Fibroblast of skin of right biceps (primary cell): Measurements from ENCODE around the gene POLR1B.
"Not testable (repeated sequence)": the region's sequence is repeated elsewhere in the genome, so short reads cannot be mapped to it uniquely, and the experiment has no call there.

Source experiments
- DNase-seq: peaks from one replicate; pipeline ENCODE4 v3.0.0-alpha.2; 2013

The POLR1B gene, protein sequence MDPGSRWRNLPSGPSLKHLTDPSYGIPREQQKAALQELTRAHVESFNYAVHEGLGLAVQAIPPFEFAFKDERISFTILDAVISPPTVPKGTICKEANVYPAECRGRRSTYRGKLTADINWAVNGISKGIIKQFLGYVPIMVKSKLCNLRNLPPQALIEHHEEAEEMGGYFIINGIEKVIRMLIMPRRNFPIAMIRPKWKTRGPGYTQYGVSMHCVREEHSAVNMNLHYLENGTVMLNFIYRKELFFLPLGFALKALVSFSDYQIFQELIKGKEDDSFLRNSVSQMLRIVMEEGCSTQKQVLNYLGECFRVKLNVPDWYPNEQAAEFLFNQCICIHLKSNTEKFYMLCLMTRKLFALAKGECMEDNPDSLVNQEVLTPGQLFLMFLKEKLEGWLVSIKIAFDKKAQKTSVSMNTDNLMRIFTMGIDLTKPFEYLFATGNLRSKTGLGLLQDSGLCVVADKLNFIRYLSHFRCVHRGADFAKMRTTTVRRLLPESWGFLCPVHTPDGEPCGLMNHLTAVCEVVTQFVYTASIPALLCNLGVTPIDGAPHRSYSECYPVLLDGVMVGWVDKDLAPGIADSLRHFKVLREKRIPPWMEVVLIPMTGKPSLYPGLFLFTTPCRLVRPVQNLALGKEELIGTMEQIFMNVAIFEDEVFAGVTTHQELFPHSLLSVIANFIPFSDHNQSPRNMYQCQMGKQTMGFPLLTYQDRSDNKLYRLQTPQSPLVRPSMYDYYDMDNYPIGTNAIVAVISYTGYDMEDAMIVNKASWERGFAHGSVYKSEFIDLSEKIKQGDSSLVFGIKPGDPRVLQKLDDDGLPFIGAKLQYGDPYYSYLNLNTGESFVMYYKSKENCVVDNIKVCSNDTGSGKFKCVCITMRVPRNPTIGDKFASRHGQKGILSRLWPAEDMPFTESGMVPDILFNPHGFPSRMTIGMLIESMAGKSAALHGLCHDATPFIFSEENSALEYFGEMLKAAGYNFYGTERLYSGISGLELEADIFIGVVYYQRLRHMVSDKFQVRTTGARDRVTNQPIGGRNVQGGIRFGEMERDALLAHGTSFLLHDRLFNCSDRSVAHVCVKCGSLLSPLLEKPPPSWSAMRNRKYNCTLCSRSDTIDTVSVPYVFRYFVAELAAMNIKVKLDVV

DNA sequence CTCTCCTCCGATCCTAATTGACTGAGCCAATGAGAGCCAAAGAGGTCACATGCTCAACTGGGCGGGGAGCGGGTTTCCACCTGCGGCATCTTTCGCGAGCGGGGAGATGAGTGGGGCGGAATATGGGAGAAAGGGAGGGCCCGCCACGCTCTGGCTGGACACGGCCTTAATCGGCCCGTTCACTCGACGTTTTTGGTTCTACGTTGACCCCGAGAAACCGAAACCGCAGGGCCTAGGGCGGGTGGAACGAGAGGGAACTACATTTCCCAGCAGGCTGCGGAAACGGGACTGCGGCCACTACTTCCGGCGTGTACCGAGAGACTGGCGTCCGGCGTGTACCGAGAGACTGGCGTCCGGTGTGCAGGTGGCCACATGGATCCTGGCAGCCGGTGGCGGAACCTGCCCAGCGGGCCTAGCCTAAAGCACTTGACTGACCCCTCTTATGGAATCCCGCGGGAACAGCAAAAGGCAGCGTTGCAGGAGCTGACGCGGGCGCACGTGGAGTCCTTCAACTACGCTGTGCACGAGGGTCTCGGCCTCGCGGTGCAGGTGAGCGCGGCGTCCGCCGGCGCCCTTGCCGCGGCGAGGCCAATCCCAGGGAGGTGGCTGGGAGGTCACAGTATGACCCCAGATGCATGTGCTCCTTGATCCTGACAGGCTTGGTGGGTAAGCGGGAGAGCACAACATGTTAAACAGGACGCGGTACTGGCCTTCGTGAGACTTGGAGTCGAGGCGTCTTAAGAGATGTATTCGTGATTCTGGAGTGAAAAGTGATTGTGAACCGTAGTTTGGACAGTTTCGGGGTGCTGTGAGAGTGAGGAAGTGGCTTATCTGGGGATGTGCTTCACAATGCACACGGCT is at the start of gene POLR1B:
TSS of gene POLR1B (plus strand) at position 343 of the 861 bp plus-strand sequence. CDS start at position 373, 30 bp downstream.
- DNase-seq, result peak; percentile 79

DNA sequence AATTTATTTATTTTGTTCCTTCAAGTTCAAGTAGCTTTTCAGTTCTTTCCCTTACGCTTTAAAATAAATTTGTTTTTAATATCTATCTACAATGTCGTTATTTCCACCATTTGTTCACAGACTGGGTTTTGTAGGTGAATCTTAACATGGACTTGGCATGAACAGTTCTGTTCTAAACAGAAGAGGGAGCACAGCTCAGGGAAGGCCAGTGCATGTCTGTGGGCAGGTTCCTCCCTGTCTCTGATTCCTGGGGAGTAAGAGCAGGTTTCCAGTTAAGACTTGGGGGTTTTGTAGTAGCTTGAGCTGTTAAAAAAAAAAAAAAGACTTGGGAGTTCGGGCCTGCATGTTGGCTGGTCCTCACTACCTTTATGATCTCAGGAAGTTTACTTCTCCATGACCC is 49.2 kb upstream of the POLR1B start:
- no peak for DNase-seq

- DNase-seq, result peak; percentile 82
Observed at GRCh38 chr2:112493858-112494648, 48.2 kb upstream of the POLR1B start.

DNA sequence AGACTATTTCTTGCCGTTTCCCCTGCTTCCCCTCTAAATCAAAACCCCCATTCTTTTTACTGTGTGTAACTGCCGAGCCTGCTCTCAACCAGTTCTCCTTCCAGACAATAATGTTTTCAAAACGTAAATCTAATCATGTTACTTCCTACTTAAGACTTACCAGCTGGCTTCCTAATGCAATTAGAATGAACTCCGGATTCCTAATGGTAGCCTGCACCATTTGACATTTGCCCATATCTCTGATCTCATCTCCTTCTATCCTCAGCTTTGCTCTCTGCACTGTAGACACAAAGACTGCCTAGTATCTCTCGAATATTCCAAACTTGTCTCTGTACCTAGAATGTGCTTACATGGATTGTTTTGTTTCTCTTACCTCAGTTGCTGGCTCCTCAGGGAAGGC is 47.4 kb upstream of the POLR1B start:
- no peak for DNase-seq

DNA sequence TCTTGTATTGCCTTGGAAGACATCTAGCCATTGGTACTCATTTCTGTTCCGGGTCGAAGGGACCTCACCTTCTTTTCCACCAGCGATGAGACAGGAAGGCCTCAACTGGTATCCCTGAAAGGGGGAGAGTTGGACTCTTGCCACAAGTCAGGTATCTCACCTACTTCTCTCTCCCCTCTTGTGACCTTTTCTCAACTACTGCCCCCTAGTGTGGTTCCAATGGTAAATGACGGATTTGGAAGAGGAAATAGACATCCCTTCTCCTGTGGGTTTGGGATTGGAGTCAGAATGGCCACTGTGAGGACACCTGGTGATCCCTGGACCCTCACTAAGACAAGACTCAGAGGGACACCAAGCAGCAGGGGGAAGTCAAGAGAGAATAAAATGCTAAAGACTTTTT is 46.4 kb upstream of the POLR1B start:
- DNase-seq, result not testable (repeated sequence)

DNA sequence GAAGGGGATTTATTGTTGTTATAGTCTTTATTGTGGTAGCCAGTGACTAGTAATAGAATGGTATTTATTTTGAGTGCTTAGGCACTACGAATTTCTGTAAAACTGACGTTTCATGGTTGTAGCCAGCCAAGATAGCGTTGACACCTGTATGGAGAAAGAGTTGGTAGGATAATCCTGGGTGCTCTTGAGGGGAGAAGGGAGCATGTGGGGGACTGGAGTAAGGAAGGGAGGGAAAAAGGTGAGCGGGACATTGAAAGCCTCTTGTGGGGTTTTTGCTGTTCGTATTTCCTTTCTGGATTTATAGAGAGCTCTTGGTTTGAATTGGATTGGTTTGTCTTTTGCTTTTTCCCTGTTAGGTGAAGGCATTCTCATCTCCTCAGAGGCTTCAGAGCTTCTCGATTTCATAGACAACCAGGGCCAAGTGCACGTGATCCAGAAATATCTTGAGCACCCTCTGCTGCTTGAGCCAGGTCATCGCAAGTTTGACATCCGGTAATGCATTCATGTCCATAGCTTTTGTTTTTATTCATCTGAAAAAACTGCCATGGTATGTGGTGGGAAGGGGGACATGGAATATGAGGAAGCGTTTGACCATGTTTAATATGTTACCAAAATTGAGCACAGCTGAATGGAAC is 41.3 kb upstream of the POLR1B start:
- DNase-seq, result peak; percentile 50

DNA sequence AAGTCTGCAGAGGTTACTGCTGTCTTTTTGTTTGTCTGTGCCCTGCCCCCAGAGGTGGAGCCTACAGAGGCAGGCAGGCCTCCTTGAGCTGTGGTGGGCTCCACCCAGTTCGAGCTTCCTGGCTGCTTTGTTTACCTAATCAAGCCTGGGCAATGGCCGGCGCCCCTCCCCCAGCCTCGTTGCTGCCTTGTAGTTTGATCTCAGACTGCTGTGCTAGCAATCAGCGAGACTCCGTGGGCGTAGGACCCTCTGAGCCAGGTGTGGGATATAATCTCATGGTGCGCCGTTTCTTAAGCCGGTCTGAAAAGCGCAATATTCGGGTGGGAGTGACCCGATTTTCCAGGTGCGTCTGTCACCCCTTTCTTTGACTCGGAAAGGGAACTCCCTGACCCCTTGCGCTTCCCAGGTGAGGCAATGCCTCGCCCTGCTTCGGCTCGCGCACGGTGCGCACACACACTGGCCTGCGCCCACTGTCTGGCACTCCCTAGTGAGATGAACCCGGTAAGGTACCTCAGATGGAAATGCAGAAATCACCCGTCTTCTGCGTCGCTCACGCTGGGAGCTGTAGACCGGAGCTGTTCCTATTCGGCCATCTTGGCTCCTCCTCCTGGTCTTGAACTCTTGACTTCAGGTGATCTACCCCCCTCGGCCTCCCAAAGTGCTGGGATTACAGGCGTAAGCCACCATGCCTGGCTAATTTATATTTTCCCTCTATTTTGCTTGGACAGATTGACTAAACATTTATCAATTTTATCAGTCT is 32.8 kb upstream of the POLR1B start:
- not testable (repeated sequence) for DNase-seq

DNA sequence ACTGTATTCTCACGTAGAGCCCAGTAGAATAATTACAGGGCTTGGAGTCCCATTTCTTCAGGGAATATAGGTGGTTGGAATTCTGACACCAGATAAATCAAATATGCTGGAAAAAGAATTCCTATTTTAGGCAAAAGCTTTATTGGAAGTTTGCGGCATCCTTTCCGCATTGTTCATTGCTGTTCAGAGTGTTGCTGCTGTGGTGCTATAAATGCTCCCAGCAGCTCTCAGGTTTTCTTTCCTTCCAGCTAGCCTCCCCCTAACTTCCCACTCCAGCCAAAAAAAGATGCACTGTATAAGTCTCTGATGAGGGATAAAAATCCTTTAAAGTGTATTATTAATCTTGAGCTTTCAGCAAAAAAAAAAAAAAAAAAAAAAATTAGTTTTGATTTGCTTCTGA is 25.5 kb upstream of the POLR1B start:
- no peak for DNase-seq

DNA sequence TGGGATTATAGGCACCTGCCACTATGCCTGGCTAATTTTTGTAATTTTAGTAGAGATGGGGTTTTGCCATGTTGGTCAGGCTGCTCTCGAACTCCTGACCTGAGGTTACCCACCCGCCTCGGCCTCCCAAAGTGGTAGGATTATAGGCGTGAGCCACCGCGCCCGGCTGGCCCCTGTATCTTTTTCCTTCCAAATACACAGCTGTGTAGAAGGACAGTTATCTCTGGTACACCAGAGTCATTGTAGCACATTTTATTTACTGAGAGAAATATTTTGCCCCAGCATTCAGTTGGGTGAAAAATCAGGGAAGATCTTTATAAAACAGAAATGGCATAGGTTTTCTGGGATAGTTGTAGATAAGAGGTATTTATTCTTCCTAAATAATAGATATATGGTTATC is 23.5 kb upstream of the POLR1B start:
- DNase-seq, result no peak

DNA sequence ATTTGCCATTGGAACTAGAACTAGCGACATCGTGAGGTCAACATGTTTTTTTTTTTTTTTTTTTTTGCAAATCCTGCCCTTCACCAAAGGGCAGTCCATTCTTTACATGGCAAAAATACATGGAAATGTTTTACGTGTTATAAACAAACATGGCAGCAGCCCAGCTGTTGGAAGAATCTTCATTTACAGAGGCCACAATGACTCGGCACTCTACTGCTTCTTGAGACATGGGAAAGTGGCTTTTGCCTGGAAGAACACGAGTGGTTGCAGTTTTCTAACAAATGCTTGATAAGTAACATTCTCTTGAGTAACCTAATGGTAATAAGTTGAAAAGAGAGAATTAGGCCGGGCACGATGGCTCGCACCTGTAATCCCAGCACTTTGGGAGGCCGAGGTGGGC is 22.8 kb upstream of the POLR1B start:
- DNase-seq, result no peak

DNA sequence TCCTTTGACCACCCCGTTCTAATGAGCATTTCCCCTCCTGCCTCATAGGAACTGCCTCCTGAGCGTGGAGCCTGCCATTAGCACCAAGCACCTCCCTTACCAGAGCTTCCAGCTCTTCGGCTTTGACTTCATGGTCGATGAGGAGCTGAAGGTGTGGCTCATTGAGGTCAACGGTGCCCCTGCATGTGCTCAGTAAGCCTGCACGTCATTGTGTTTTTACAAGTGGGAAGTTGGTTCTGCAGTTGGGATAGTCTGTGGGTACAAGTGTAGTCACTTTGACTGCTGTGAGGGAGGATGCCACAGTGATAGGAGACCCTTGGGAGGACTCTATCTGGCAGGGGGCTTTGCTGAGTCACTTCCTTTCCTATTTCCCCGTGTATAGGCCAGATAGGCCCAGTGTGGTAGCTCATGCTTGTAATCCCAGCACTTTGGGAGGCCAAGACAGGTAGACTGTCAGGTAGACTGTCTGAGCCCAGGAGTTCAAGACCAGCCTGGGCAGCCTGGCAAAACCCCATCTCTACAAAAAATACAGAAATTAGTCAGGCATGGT is 22.0 kb upstream of the POLR1B start:
- no peak for DNase-seq

DNA sequence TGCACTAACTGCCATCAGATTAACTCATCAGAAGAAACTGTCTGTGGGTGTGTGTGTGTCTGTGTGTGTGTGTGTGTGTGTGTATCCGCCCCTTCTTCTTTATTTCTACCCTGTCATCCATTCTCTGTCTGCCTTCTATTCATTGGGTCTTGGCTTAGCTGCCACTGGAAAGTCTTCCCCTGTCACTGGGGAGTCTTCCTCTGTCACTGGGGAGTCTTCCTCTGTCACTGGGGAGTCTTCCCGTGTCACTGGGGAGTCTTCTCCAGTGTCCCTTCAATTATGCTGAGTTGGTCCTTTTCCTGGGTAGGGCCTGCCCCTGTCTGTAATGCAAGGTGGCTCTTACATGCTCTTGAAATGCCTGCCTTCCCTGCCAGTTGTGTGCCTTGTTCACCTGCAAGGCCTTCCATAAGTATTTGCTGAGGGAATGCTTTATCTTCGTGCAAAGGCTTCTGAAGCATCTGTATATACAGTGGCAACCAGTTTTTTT is 18.9 kb upstream of the POLR1B start:
- DNase-seq, result no peak

DNA sequence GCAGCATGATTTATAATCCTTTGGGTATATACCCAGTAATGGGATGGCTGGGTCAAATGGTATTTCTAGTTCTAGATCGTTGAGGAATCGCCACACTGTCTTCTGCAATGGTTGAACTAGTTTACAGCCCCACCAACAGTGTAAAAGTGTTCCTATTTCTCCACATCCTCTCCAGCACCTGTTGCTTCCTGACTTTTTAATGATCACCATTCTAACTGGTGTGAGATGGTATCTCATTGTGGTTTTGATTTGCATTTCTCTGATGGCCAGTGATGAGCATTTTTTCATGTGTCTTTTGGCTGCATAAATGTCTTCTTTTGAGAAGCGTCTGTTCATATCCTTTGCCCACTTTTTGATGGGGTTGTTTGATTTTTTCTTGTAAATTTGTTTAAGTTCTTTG is 18.0 kb upstream of the POLR1B start:
- not testable (repeated sequence) for DNase-seq

- DNase-seq, result no peak
Observed at GRCh38 chr2:112528541-112528940, 13.7 kb upstream of the POLR1B start.

- no peak for DNase-seq
Observed at GRCh38 chr2:112529757-112530156, 12.5 kb upstream of the POLR1B start.

DNA sequence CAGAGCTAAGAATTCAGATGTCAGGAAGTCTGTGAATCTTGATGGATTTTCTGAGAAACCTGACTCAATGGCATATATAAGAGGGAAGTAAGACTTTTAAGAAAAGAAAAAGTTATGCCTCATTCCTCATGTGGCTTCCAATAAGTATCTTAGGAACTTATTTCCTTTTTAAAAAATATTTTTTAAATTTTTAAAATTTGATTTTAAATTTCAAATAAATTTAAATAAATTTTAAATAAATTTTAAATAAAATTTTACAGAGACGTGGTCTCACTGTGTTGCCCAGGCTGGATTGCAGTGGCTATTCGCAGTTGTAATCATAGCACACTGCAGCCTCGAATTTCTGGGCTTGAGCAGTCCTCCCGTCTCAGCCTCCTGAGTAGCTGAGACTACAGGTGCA is 11.5 kb upstream of the POLR1B start:
- no peak for DNase-seq

GRCh38 chr2:112534826-112535225 is 7.4 kb upstream of the POLR1B start:
- DNase-seq, result no peak

- not testable (repeated sequence) for DNase-seq
Observed at GRCh38 chr2:112536665-112537064, 5.6 kb upstream of the POLR1B start.

GRCh38 chr2:112539306-112539705 is 3.0 kb upstream of the POLR1B start:
- DNase-seq, result no peak

- DNase-seq, result no peak
Observed at GRCh38 chr2:112540906-112541305, 1.4 kb upstream of the POLR1B start.
